Measurements from ENCODE around the gene RBBP7. TPM values are rescaled to one million over a fixed set of nuclear protein-coding genes. Genes with fewer than 3 reads are reported as not detected.

RBBP7 gene
- total RNA-seq, 1 donor from 2014 or later = 80.6 TPM

DNA sequence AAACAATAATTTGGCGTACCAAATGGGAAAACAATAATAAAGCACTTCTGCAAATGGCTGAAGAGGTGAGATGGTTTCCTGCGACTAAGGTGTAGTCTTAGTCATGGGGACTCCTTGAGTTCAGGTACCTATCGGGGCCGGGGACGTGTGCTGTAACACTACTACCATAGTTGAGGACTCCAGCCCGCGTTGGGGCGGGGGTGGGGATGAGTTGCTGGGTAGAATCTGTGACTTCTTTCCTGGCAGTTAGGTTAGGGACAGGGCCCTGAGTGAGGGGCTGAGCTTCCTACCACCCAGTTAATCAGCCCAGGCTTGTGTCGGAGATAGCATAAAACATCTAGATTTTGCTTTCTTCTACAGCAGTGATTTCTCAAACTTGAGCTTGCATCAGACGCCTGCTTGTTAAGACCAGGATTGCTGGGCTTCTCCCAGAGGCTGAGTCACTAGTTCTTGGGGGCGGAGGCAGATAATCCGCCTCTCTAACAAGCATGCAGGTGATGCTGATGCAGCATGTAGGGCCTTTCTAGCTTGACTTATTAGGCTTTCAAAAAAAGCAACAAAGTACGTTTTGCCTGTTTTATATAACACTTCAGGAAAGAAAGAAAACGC lies 30.2 kb downstream of the RBBP7 start:
- Histone ChIP-seq H3K27me3 (ENCODE audit: control insufficient read depth, insufficient read depth, low read length) (no peaks in the 10 kb centered on the region), H3K4me3 (ENCODE audit: low read depth, low read length) (no peak overlapping the region), H3K36me3 (ENCODE audit: control insufficient read depth, insufficient read depth, low read length) (peaks cover 3% of the 10 kb centered on the region)
- no peak for TF ChIP-seq CTCF (IDR thresholded peaks at IDR 0.05; ENCODE audit: insufficient read depth, low read length, poor library complexity, severe bottlenecking)
- no peak for DNase-seq (ENCODE audit: low read depth)

DNA sequence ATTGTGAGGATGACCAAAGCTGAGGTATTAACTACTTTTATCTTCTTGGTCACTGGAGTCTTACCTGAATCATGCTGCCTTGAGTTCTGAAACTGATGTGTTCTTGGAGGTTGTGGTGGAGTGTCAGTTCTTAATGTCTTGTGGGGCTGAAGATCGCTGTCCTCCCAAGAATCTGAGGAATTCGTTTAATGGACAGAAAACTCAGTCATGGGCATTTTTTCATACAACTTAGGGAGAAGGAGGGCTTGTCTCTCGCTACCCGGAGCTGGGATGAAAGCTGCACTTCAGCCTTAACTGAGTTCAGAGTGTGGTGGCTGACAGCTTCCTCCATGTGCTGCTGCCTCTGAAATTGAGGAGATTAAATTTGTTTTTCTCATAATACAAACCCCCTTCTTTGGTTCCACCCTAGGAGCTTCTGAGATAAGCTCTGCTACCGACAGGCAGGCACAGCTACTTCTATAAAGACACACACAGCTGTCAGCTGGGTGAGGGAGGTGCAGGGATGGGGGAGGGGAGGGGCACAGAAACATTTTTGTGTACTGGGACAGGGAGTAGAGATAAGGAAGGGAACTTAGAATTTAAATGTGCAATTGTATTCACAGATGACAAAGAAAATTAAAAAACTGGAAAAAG lies 30.8 kb downstream of the RBBP7 start:
- Histone ChIP-seq H3K27me3 (ENCODE audit: control insufficient read depth, insufficient read depth, low read length) (no peaks in the 10 kb centered on the region), H3K36me3 (ENCODE audit: control insufficient read depth, insufficient read depth, low read length) (peaks cover 3% of the 10 kb centered on the region), H3K4me3 (ENCODE audit: low read depth, low read length) (no peak overlapping the region)
- no peak for DNase-seq (ENCODE audit: low read depth)
- TF ChIP-seq CTCF (IDR thresholded peaks at IDR 0.05; ENCODE audit: insufficient read depth, low read length, poor library complexity, severe bottlenecking) = no peak

- H3K36me3 ChIP-seq (ENCODE audit: control insufficient read depth, insufficient read depth, low read length) = peaks cover 3% of the 10 kb centered on the region
- H3K4me3 ChIP-seq (ENCODE audit: low read depth, low read length) = no peak overlapping the region
- peak; percentile 42 for DNase-seq (ENCODE audit: low read depth)
- TF ChIP-seq CTCF (IDR thresholded peaks at IDR 0.05; ENCODE audit: insufficient read depth, low read length, poor library complexity, severe bottlenecking) = peak; percentile 15
- H3K27me3 ChIP-seq (ENCODE audit: control insufficient read depth, insufficient read depth, low read length) = no peaks in the 10 kb centered on the region
Measured at GRCh38 chrX:16838202-16839066, 31.7 kb downstream of the RBBP7 start.

- H3K4me3 ChIP-seq (ENCODE audit: low read depth, low read length) = no peak overlapping the region
- H3K27me3 ChIP-seq (ENCODE audit: control insufficient read depth, insufficient read depth, low read length) = no peaks in the 10 kb centered on the region
- no peak for DNase-seq (ENCODE audit: low read depth)
- peak; percentile 60 for TF ChIP-seq CTCF (IDR thresholded peaks at IDR 0.05; ENCODE audit: insufficient read depth, low read length, poor library complexity, severe bottlenecking)
- H3K36me3 ChIP-seq (ENCODE audit: control insufficient read depth, insufficient read depth, low read length) = peaks cover 5% of the 10 kb centered on the region
Measured at GRCh38 chrX:16836371-16836770, 33.8 kb downstream of the RBBP7 start.

- no peak overlapping the region for H3K4me3 ChIP-seq (ENCODE audit: low read depth, low read length)
- no peaks in the 10 kb centered on the region for H3K27me3 ChIP-seq (ENCODE audit: control insufficient read depth, insufficient read depth, low read length)
- TF ChIP-seq CTCF (IDR thresholded peaks at IDR 0.05; ENCODE audit: insufficient read depth, low read length, poor library complexity, severe bottlenecking) = no peak
- peaks cover 5% of the 10 kb centered on the region for H3K36me3 ChIP-seq (ENCODE audit: control insufficient read depth, insufficient read depth, low read length)
- no peak for DNase-seq (ENCODE audit: low read depth)
Measured at GRCh38 chrX:16834806-16835205, 35.4 kb downstream of the RBBP7 start.

All from kidney epithelial cell (primary cell).